ENCODE data around the gene SERPINB10. TPM values are rescaled to one million over a fixed set of nuclear protein-coding genes. Genes with fewer than 3 reads are reported as not detected.
"Not testable (repeated sequence)": the region's sequence is repeated elsewhere in the genome, so short reads cannot be mapped to it uniquely, and the experiment has no call there.

Gene SERPINB10
- total RNA-seq, 1 experiment from 2014 or later: not detected

GRCh38 chr18:63928331-63928730 is 20.6 kb downstream of the SERPINB10 start:
- Histone ChIP-seq H3K4me3 (ENCODE audit: low read length) (no peak overlapping the region), H3K4me2 (ENCODE audit: low read length) (no peak overlapping the region), H3K79me2 (ENCODE audit: low read length) (no peaks in the 10 kb centered on the region), H3K9ac (ENCODE audit: low read length) (no peak overlapping the region), H2AFZ (ENCODE audit: low read length) (no peak overlapping the region), H3K9me3 (ENCODE audit: low read length) (no peaks in the 10 kb centered on the region), H3F3A (ENCODE audit: low read length, unreplicated experiment) (no peaks in the 10 kb centered on the region), H4K20me1 (ENCODE audit: low read length) (no peaks in the 10 kb centered on the region), H3K36me3 (ENCODE audit: low read depth, low read length) (no peaks in the 10 kb centered on the region), H3K9me2 (replicated peaks; ENCODE audit: low read length) (no peaks in the 10 kb centered on the region), H3K4me1 (ENCODE audit: insufficient read depth, low read length) (no peaks in the 10 kb centered on the region), H3K27me3 (ENCODE audit: low read length) (no peaks in the 10 kb centered on the region; the same call in 1 of the 2 replicates), H3K27ac (ENCODE audit: low read length) (no peak overlapping the region)
- DNase-seq (no peak), ATAC-seq (no peak)
- CTCF ChIA-PET: no interaction called here
- TF ChIP-seq EZH2 (IDR thresholded peaks at IDR 0.05; ENCODE audit: low read length, unreplicated experiment) (no peak), EZH2phosphoT487 (IDR thresholded peaks at IDR 0.05; ENCODE audit: borderline replicate concordance, low read length) (no peak)
- TF ChIP-seq, protein P1, sequence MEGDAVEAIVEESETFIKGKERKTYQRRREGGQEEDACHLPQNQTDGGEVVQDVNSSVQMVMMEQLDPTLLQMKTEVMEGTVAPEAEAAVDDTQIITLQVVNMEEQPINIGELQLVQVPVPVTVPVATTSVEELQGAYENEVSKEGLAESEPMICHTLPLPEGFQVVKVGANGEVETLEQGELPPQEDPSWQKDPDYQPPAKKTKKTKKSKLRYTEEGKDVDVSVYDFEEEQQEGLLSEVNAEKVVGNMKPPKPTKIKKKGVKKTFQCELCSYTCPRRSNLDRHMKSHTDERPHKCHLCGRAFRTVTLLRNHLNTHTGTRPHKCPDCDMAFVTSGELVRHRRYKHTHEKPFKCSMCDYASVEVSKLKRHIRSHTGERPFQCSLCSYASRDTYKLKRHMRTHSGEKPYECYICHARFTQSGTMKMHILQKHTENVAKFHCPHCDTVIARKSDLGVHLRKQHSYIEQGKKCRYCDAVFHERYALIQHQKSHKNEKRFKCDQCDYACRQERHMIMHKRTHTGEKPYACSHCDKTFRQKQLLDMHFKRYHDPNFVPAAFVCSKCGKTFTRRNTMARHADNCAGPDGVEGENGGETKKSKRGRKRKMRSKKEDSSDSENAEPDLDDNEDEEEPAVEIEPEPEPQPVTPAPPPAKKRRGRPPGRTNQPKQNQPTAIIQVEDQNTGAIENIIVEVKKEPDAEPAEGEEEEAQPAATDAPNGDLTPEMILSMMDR (conservative IDR thresholded peaks at IDR 0.05; ENCODE audit: low read depth, low read length): no peak
- BruUV-seq (replicated peaks): no TSS peak
- intact Hi-C loops (cut with micrococcal nuclease): no loop called here
- POLR2A ChIA-PET (ENCODE audit: unreplicated experiment): no interaction called here

- ATAC-seq; H3K4me3 ChIP-seq (ENCODE audit: low read length); H3K4me2 ChIP-seq (ENCODE audit: low read length); H3K27me3 ChIP-seq (ENCODE audit: low read length); BruUV-seq (replicated peaks); H3F3A ChIP-seq (ENCODE audit: low read length, unreplicated experiment); H3K27ac ChIP-seq (ENCODE audit: low read length); H3K4me1 ChIP-seq (ENCODE audit: insufficient read depth, low read length); H3K79me2 ChIP-seq (ENCODE audit: low read length); H3K9me2 ChIP-seq (replicated peaks; ENCODE audit: low read length); H4K20me1 ChIP-seq (ENCODE audit: low read length); CTCF ChIA-PET; H3K9me3 ChIP-seq (ENCODE audit: low read length); POLR2A ChIA-PET (ENCODE audit: unreplicated experiment); H3K36me3 ChIP-seq (ENCODE audit: low read depth, low read length); DNase-seq; H3K9ac ChIP-seq (ENCODE audit: low read length); intact Hi-C loops (cut with micrococcal nuclease); H2AFZ ChIP-seq (ENCODE audit: low read length): not testable (repeated sequence)
Observed at GRCh38 chr18:63929369-63929768, 21.6 kb downstream of the SERPINB10 start.

GRCh38 chr18:63930773-63931354 is 23.1 kb downstream of the SERPINB10 start:
- intact Hi-C loops (cut with micrococcal nuclease): no loop called here

More at GRCh38 chr18:63930773-63931354, 23.1 kb downstream of the SERPINB10 start:
- Histone ChIP-seq H3K9ac (ENCODE audit: low read length) (no peak overlapping the region), H3K9me2 (replicated peaks; ENCODE audit: low read length) (no peaks in the 10 kb centered on the region), H3K4me3 (ENCODE audit: low read length) (no peak overlapping the region), H4K20me1 (ENCODE audit: low read length) (no peaks in the 10 kb centered on the region), H3K36me3 (ENCODE audit: low read depth, low read length) (no peaks in the 10 kb centered on the region), H3F3A (ENCODE audit: low read length, unreplicated experiment) (no peaks in the 10 kb centered on the region), H3K4me2 (ENCODE audit: low read length) (no peak overlapping the region), H3K27me3 (ENCODE audit: low read length) (no peaks in the 10 kb centered on the region; the same call in 1 of the 2 replicates), H2AFZ (ENCODE audit: low read length) (no peak overlapping the region), H3K4me1 (ENCODE audit: insufficient read depth, low read length) (no peaks in the 10 kb centered on the region), H3K79me2 (ENCODE audit: low read length) (no peaks in the 10 kb centered on the region), H3K9me3 (ENCODE audit: low read length) (no peaks in the 10 kb centered on the region), H3K27ac (ENCODE audit: low read length) (no peak overlapping the region)
- ATAC-seq (no peak), DNase-seq (no peak)
- POLR2A ChIA-PET (ENCODE audit: unreplicated experiment): no interaction called here
- BruUV-seq (replicated peaks): no TSS peak
- CTCF ChIA-PET: interaction anchor here (0.6 kb wide), 1 partner anchor 880 kb away, joined by 8 read pairs; no protein-coding TSS in a partner anchor
- TF ChIP-seq, protein P1 (conservative IDR thresholded peaks at IDR 0.05; ENCODE audit: low read depth, low read length): no peak
